HEK293 (cell line): ENCODE measurements around the gene SIDT2.

Experiments
- CTCF ChIA-PET: fragments of 350-600 bp; formaldehyde crosslinking; extraction: SDS; loops from one replicate; lab custom pipeline; 2021; ENCODE audit warnings: antibody characterized with exemption; lab: Yijun Ruan, JAX
- POLR2A ChIA-PET: fragments of 300-600 bp; formaldehyde crosslinking; extraction: SDS; loops from one replicate; lab custom pipeline; 2020; ENCODE audit warnings: antibody characterized with exemption, inconsistent platforms; lab: Yijun Ruan, JAX
- H3K27ac ChIP-seq: fragments of 200-500 bp; sonication (Bioruptor generic); 2 replicates; pipeline ENCODE4 v1.5.1; 2014; ENCODE audit warnings: low read depth, low read length, control low read depth, inconsistent platforms; ENCODE audit errors: extremely low read depth
- H3K36me3 ChIP-seq, 2 experiments: fragments of 200-500 bp in 1 of 2; sonication (Bioruptor generic) in 1 of 2; 1 replicate in 1 of 2; 2 replicates in 1 of 2; pipeline ENCODE4 v1.5.1; 2014 to 2017; ENCODE audit warnings: inconsistent platforms in 2 of 2, low read length in 2 of 2; ENCODE audit not compliant: control insufficient read depth in 2 of 2, insufficient read depth in 1 of 2
- H3K4me1 ChIP-seq: fragments of 200-500 bp; sonication (Bioruptor generic); 2 replicates; pipeline ENCODE4 v1.5.1; 2014; ENCODE audit warnings: mild to moderate bottlenecking, low read length, inconsistent platforms; ENCODE audit not compliant: control insufficient read depth, insufficient read depth
- H3K4me3 ChIP-seq: 2 replicates; pipeline ENCODE4 v1.5.1; 2011; ENCODE audit warnings: low read depth, mild to moderate bottlenecking, control low read depth, low read length, moderate library complexity
- H3K9me3 ChIP-seq: fragments of 200-500 bp; sonication (Bioruptor generic); 2 replicates; pipeline ENCODE4 v1.5.1; 2014; ENCODE audit warnings: low read depth, low read length, inconsistent platforms; ENCODE audit not compliant: control insufficient read depth, insufficient read depth
- BCL11B ChIP-seq: fragments of 450-650 bp; formaldehyde crosslinking; IDR thresholded peaks from 2 replicates; pipeline ENCODE4 v1.5.1; 2016; ENCODE audit warnings: low read depth, missing biosample characterization, missing genetic modification characterization
- EGR2 ChIP-seq: fragments of 450-650 bp; formaldehyde crosslinking; IDR thresholded peaks from 2 replicates; pipeline ENCODE4 v1.5.1; 2016; ENCODE audit warnings: low read depth, missing biosample characterization, missing genetic modification characterization
- FEZF1 ChIP-seq: fragments of 450-650 bp; formaldehyde crosslinking; IDR thresholded peaks from 2 replicates; pipeline ENCODE4 v1.5.1; 2016; ENCODE audit warnings: missing biosample characterization, missing genetic modification characterization
- KLF9 ChIP-seq: fragments of 450-650 bp; formaldehyde crosslinking; IDR thresholded peaks from 2 replicates; pipeline ENCODE4 v1.5.1; 2016; ENCODE audit warnings: missing biosample characterization, missing genetic modification characterization, low read depth
- MZF1 ChIP-seq: fragments of 450-650 bp; formaldehyde crosslinking; IDR thresholded peaks from 2 replicates; pipeline ENCODE4 v1.5.1; 2017; ENCODE audit warnings: missing biosample characterization, missing genetic modification characterization, borderline replicate concordance
- SALL2 ChIP-seq: fragments of 450-650 bp; formaldehyde crosslinking; IDR thresholded peaks from 2 replicates; pipeline ENCODE4 v1.5.0; 2017; ENCODE audit warnings: missing biosample characterization, mild to moderate bottlenecking, missing genetic modification characterization, borderline replicate concordance
- ZFHX2 ChIP-seq: fragments of 450-650 bp; formaldehyde crosslinking; conservative IDR thresholded peaks from 2 replicates; pipeline ENCODE4 v1.5.1; 2016; ENCODE audit warnings: missing biosample characterization, missing genetic modification characterization
- ZNF202 ChIP-seq: fragments of 450-650 bp; formaldehyde crosslinking; IDR thresholded peaks from 2 replicates; pipeline ENCODE4 v1.5.1; 2016; ENCODE audit warnings: missing biosample characterization, missing genetic modification characterization, borderline replicate concordance
- ZNF292 ChIP-seq: fragments of 450-650 bp; formaldehyde crosslinking; IDR thresholded peaks from 2 replicates; pipeline ENCODE4 v1.5.1; 2016; ENCODE audit warnings: low read depth, missing biosample characterization, missing genetic modification characterization, borderline replicate concordance
- ZNF302 ChIP-seq: fragments of 450-650 bp; formaldehyde crosslinking; IDR thresholded peaks from 2 replicates; pipeline ENCODE4 v1.5.1; 2016; ENCODE audit warnings: missing biosample characterization, missing genetic modification characterization, low read depth
- ZNF341 ChIP-seq: fragments of 450-650 bp; formaldehyde crosslinking; IDR thresholded peaks from 2 replicates; pipeline ENCODE4; 2016; ENCODE audit warnings: low read depth, missing biosample characterization, missing genetic modification characterization
- ZNF394 ChIP-seq: fragments of 450-650 bp; formaldehyde crosslinking; IDR thresholded peaks from 2 replicates; pipeline ENCODE4 v1.5.1; 2016; ENCODE audit warnings: missing biosample characterization, missing genetic modification characterization, mild to moderate bottlenecking, moderate library complexity, borderline replicate concordance
- ZNF404 ChIP-seq: fragments of 450-650 bp; formaldehyde crosslinking; IDR thresholded peaks from 2 replicates; pipeline ENCODE4 v1.5.1; 2017; ENCODE audit warnings: missing biosample characterization, missing genetic modification characterization
- ZNF416 ChIP-seq: fragments of 450-650 bp; formaldehyde crosslinking; IDR thresholded peaks from 2 replicates; pipeline ENCODE4 v1.5.1; 2016; ENCODE audit warnings: missing biosample characterization, missing genetic modification characterization
- ZNF626 ChIP-seq: fragments of 450-650 bp; sonication (Bioruptor Pico); formaldehyde crosslinking; IDR thresholded peaks from 2 replicates; pipeline ENCODE4 v1.5.1; 2018; ENCODE audit warnings: missing biosample characterization, missing genetic modification characterization, inconsistent platforms
- TF ChIP-seq, protein P1 (sequence below): fragments of 450-650 bp; formaldehyde crosslinking; IDR thresholded peaks from 2 replicates; pipeline ENCODE4 v1.5.1; 2016; ENCODE audit warnings: missing biosample characterization, missing genetic modification characterization
- TF ChIP-seq, protein P2 (sequence below): fragments of 450-650 bp; formaldehyde crosslinking; IDR thresholded peaks from 2 replicates; pipeline ENCODE4 v1.5.1; 2017; ENCODE audit warnings: missing biosample characterization, missing genetic modification characterization
- TF ChIP-seq, protein P3 (sequence below): fragments of 450-650 bp; formaldehyde crosslinking; IDR thresholded peaks from 2 replicates; pipeline ENCODE4; 2016; ENCODE audit warnings: missing biosample characterization, missing genetic modification characterization
- TF ChIP-seq, protein P4 (sequence below): fragments of 450-650 bp; formaldehyde crosslinking; IDR thresholded peaks from 2 replicates; pipeline ENCODE4 v1.5.1; 2016; ENCODE audit warnings: missing biosample characterization, missing genetic modification characterization
- TF ChIP-seq, protein P5 (sequence below): fragments of 450-650 bp; formaldehyde crosslinking; IDR thresholded peaks from 2 replicates; pipeline ENCODE4 v1.5.1; 2016; ENCODE audit warnings: missing biosample characterization, missing genetic modification characterization
- TF ChIP-seq, protein P6 (sequence below): fragments of 450-650 bp; formaldehyde crosslinking; IDR thresholded peaks from 2 replicates; pipeline ENCODE4 v1.5.1; 2016; ENCODE audit warnings: missing biosample characterization, missing genetic modification characterization

SIDT2 gene

DNA sequence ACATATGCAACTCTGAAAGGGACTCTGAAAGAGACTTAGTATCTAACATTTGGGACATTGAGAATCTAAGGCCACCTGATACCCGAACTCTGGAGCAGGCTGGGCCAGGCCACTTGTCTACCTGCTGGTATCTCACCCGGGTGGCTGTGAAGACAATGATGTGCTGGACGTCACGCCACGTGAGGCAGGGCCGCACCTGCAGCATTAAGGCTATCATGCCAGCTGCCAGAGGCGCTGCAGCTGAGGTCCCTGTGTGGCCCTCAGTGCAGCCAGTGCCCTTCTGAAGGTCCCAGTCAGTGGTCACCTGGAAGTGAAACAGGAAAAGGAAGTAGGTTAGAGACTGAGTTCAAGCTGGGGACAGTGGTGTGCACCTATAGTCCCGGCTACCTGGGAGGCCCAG is 40.9 kb downstream of the SIDT2 start (continued):
- TF ChIP-seq ZNF626 (tag by site-specific recombination): no peak
- TF ChIP-seq ZNF416 (tag by site-specific recombination): no peak
- no peak for TF ChIP-seq ZNF394 (tag by site-specific recombination)
- TF ChIP-seq ZNF404 (tag by site-specific recombination): no peak
- no peak for TF ChIP-seq BCL11B

DNA sequence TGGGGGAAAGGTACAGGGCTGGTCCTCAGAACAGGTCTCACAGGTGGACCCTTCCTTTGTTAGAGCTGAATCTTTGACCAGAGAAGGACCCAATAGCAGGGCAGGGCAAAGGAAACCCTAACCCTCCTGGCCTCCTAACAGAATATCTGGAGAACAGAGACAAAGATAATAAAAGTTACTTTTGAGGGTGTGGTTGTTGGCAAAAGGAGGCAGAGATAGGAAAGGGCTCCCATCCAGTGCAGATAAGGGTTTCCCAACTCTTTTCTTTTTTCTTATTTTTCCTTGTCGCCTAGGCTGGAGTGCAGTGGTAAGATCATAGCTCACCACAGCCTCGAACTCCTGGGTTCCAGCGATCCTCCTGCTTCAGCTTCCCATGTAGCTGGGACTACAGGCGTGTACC is 41.5 kb downstream of the SIDT2 start:
- Histone ChIP-seq H3K9me3 (no peaks in the 10 kb centered on the region), H3K27ac (no peak overlapping the region), H3K36me3 (peaks cover 0 to 83% of the 10 kb centered on the region in 2 experiments; a peak in 1 of 3 replicates), H3K4me3 (no peak overlapping the region), H3K4me1 (peaks cover 3% of the 10 kb centered on the region; the same call in 1 of the 2 replicates)
- ChIA-PET CTCF (interaction anchor here (1.1 to 4.0 kb wide), 2 partner anchors 39 to 489 kb away, joined by 3 to 39 read pairs; no protein-coding TSS in a partner anchor), POLR2A (interaction anchor here (0.6 to 1.3 kb wide), 3 partner anchors 11 to 55 kb away, joined by 3 to 5 read pairs (median 3); partner anchors contain the start of gene PCSK7)
- TF ChIP-seq, protein P1, sequence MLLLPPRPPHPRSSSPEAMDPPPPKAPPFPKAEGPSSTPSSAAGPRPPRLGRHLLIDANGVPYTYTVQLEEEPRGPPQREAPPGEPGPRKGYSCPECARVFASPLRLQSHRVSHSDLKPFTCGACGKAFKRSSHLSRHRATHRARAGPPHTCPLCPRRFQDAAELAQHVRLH (tag by site-specific recombination): no peak
- TF ChIP-seq ZNF202 (no peak), SALL2 (tag by site-specific recombination) (no peak), ZFHX2 (tag by site-specific recombination) (no peak)
- TF ChIP-seq, protein P2, sequence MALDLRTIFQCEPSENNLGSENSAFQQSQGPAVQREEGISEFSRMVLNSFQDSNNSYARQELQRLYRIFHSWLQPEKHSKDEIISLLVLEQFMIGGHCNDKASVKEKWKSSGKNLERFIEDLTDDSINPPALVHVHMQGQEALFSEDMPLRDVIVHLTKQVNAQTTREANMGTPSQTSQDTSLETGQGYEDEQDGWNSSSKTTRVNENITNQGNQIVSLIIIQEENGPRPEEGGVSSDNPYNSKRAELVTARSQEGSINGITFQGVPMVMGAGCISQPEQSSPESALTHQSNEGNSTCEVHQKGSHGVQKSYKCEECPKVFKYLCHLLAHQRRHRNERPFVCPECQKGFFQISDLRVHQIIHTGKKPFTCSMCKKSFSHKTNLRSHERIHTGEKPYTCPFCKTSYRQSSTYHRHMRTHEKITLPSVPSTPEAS (tag by site-specific recombination): no peak
- TF ChIP-seq, protein P3, sequence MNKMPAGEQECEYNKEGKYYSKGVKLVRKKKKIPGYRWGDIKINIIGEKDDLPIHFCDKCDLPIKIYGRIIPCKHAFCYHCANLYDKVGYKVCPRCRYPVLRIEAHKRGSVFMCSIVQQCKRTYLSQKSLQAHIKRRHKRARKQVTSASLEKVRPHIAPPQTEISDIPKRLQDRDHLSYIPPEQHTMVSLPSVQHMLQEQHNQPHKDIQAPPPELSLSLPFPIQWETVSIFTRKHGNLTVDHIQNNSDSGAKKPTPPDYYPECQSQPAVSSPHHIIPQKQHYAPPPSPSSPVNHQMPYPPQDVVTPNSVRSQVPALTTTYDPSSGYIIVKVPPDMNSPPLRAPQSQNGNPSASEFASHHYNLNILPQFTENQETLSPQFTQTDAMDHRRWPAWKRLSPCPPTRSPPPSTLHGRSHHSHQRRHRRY: no peak

DNA sequence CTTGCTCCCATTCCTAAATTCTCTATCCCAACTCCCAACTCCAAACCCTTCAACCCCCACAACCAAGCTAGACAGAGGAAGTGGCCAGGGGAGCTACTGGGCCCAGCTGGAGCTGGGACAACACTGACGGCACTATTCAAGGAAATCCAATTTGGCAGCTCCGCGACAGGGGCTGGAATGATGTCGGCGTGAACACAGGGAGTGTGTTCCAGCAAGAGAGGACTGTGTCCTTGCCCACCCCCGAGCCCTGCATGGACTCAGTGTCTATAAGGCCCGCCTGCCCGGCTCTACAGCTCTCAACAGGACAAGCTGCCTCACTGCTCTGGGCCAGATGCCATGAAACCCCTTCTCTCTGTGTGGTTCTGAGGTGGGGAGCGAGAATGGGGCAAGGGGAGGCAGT is 42.0 kb downstream of the SIDT2 start:
- ChIA-PET POLR2A (interaction anchor here (1.1 to 1.3 kb wide), 2 partner anchors 11 to 18 kb away, joined by 3 read pairs; partner anchors contain the start of gene PCSK7), CTCF (interaction anchor here (0.6 to 4.0 kb wide), 3 partner anchors 40 to 490 kb away, joined by 3 to 39 read pairs (median 4); no protein-coding TSS in a partner anchor)
- Histone ChIP-seq H3K4me3 (no peak overlapping the region), H3K27ac (no peak overlapping the region), H3K9me3 (no peaks in the 10 kb centered on the region), H3K36me3 (peaks cover 0 to 86% of the 10 kb centered on the region in 2 experiments; a peak in 1 of 3 replicates), H3K4me1 (peaks cover 3% of the 10 kb centered on the region; the same call in 1 of the 2 replicates)
- TF ChIP-seq, protein P4, sequence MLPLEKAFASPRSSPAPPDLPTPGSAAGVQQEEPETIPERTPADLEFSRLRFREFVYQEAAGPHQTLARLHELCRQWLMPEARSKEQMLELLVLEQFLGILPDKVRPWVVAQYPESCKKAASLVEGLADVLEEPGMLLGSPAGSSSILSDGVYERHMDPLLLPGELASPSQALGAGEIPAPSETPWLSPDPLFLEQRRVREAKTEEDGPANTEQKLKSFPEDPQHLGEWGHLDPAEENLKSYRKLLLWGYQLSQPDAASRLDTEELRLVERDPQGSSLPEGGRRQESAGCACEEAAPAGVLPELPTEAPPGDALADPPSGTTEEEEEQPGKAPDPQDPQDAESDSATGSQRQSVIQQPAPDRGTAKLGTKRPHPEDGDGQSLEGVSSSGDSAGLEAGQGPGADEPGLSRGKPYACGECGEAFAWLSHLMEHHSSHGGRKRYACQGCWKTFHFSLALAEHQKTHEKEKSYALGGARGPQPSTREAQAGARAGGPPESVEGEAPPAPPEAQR: no peak
- TF ChIP-seq ZNF341 (no peak), FEZF1 (tag by site-specific recombination) (no peak), KLF9 (tag by site-specific recombination) (no peak), MZF1 (tag by site-specific recombination) (no peak), EGR2 (tag by site-specific recombination) (no peak), ZNF292 (no peak), ZNF302 (no peak)
- TF ChIP-seq, protein P5, sequence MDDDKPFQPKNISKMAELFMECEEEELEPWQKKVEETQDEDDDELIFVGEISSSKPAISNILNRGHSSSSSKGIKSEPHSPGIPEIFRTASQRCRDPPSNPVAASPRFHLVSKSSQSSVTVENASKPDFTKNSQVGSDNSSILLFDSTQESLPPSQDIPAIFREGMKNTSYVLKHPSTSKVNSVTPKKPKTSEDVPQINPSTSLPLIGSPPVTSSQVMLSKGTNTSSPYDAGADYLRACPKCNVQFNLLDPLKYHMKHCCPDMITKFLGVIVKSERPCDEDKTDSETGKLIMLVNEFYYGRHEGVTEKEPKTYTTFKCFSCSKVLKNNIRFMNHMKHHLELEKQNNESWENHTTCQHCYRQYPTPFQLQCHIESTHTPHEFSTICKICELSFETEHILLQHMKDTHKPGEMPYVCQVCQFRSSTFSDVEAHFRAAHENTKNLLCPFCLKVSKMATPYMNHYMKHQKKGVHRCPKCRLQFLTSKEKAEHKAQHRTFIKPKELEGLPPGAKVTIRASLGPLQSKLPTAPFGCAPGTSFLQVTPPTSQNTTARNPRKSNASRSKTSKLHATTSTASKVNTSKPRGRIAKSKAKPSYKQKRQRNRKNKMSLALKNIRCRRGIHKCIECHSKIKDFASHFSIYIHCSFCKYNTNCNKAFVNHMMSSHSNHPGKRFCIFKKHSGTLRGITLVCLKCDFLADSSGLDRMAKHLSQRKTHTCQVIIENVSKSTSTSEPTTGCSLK (tag by site-specific recombination): no peak
- TF ChIP-seq, protein P6, sequence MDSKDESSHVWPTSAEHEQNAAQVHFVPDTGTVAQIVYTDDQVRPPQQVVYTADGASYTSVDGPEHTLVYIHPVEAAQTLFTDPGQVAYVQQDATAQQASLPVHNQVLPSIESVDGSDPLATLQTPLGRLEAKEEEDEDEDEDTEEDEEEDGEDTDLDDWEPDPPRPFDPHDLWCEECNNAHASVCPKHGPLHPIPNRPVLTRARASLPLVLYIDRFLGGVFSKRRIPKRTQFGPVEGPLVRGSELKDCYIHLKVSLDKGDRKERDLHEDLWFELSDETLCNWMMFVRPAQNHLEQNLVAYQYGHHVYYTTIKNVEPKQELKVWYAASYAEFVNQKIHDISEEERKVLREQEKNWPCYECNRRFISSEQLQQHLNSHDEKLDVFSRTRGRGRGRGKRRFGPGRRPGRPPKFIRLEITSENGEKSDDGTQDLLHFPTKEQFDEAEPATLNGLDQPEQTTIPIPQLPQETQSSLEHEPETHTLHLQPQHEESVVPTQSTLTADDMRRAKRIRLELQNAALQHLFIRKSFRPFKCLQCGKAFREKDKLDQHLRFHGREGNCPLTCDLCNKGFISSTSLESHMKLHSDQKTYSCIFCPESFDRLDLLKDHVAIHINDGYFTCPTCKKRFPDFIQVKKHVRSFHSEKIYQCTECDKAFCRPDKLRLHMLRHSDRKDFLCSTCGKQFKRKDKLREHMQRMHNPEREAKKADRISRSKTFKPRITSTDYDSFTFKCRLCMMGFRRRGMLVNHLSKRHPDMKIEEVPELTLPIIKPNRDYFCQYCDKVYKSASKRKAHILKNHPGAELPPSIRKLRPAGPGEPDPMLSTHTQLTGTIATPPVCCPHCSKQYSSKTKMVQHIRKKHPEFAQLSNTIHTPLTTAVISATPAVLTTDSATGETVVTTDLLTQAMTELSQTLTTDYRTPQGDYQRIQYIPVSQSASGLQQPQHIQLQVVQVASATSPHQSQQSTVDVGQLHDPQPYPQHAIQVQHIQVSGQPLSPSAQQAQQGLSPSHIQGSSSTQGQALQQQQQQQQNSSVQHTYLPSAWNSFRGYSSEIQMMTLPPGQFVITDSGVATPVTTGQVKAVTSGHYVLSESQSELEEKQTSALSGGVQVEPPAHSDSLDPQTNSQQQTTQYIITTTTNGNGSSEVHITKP (tag by site-specific recombination): no peak
